Peyer's patch (tissue), 4 donors: ENCODE data around the gene L3MBTL4.

Experiments
- CTCF ChIP-seq, 6 experiments: fragments of 450-650 bp in 4 of 6; fragments of 200-600 bp in 2 of 6; sonication (generic) in 1 of 6; IDR thresholded peaks; one replicate each; pipeline ENCODE4 v1.5.1; 2017 to 2019; ENCODE audit warnings: antibody characterized with exemption in 6 of 6, mild to moderate bottlenecking in 3 of 6, moderate library complexity in 1 of 6
- POLR2A ChIP-seq, 2 donors: fragments of 450-650 bp; IDR thresholded peaks; one replicate each; pipeline ENCODE4 v1.5.1; 2017; ENCODE audit warnings: antibody characterized with exemption in 2 of 2, mild to moderate bottlenecking in 2 of 2, moderate library complexity in 2 of 2

- TF ChIP-seq CTCF (IDR thresholded peaks at IDR 0.05) (no peak), POLR2A (IDR thresholded peaks at IDR 0.05) (no peak)
These were observed 62.4 kb downstream of the L3MBTL4 start for GRCh38 chr18:6352275-6352674.
